GM12878 (cell line): ENCODE measurements around the gene RASGRP2. TPM values are rescaled to one million over a fixed set of nuclear protein-coding genes. Genes with fewer than 3 reads are reported as not detected.

Source experiments
- ATAC-seq: fragments of 200-7000 bp; cut with Tn5 transposase; 3 replicates; pipeline ENCODE4 v1.9.1; 2020; ENCODE audit warnings: mild to moderate bottlenecking, moderate library complexity
- BruUV-seq: library from RNA; stranded (reverse); fragments of 400-500 nt; replicated peaks from 2 replicates; lab custom pipeline; 2021; lab: Mats Ljungman, UMichigan
- CTCF ChIA-PET: fragments of 300-600 bp; sonication (Branson Sonifier 250); formaldehyde crosslinking; extraction: SDS; loops from one replicate; lab custom pipeline; 2021; ENCODE audit warnings: inconsistent platforms; lab: Yijun Ruan, JAX
- POLR2A ChIA-PET: fragments of 350-600 bp; formaldehyde crosslinking; extraction: SDS; loops from one replicate; lab custom pipeline; 2021; ENCODE audit warnings: inconsistent platforms; lab: Charles Lee
- RAD21 ChIA-PET: fragments of 300-600 bp; sonication (Branson Sonifier 250); formaldehyde crosslinking; loops from one replicate; lab custom pipeline; 2023; ENCODE audit warnings: antibody characterized with exemption; ENCODE audit not compliant: unreplicated experiment; lab: Charles Lee
- SMC1A ChIA-PET: fragments of 300-600 bp; sonication (Branson Sonifier 250); formaldehyde crosslinking; loops from one replicate; lab custom pipeline; 2023; ENCODE audit not compliant: unreplicated experiment, uncharacterized antibody; lab: Charles Lee
- DNase-seq: peaks from one replicate; pipeline ENCODE4 v3.0.0-alpha.2; 2011; ENCODE audit warnings: low read depth, low spot score
- FAIRE-seq: peaks from 3 replicates; lab custom pipeline; 2011; peaks lifted over from hg19 to GRCh38; lab: Jason Lieb, UNC
- H2AFZ ChIP-seq: 2 replicates; pipeline ENCODE4 v1.6.0; 2011; ENCODE audit warnings: low read depth, low read length, control low read depth; ENCODE audit not compliant: control insufficient read depth
- H3K27ac ChIP-seq: 2 replicates; pipeline ENCODE4 v1.5.1; 2011; ENCODE audit warnings: control low read depth; ENCODE audit not compliant: control insufficient read depth, insufficient read depth
- H3K27me3 ChIP-seq, 2 experiments: replicated peaks in 1 of 2; 2 replicates each; pipeline versions ENCODE4 v1.6.0 to v1.6.1; 2011; ENCODE audit warnings: low read length in 1 of 2; ENCODE audit not compliant: control insufficient read depth in 2 of 2, insufficient read depth in 2 of 2
- H3K36me3 ChIP-seq, 2 experiments: 2 replicates each; pipeline ENCODE4 v1.5.1; 2011; ENCODE audit warnings: low read length in 1 of 2; ENCODE audit not compliant: control insufficient read depth in 2 of 2, insufficient read depth in 2 of 2
- H3K4me1 ChIP-seq: 2 replicates; pipeline ENCODE4 v1.6.1; 2011; ENCODE audit warnings: mild to moderate bottlenecking, low read length, moderate library complexity, mixed read lengths; ENCODE audit not compliant: control insufficient read depth, insufficient read depth
- H3K4me2 ChIP-seq: 2 replicates; pipeline ENCODE4 v1.6.0; 2011; ENCODE audit warnings: control low read depth; ENCODE audit not compliant: control insufficient read depth, insufficient read depth
- H3K4me3 ChIP-seq: fragments of 200-600 bp; sonication (generic); 2 replicates; pipeline ENCODE4 v1.5.1; 2016
- H3K79me2 ChIP-seq: 2 replicates; pipeline ENCODE4 v1.6.0; 2011; ENCODE audit warnings: low read length; ENCODE audit not compliant: control insufficient read depth, insufficient read depth
- H3K9ac ChIP-seq: 2 replicates; pipeline ENCODE4 v1.8.0; 2011; ENCODE audit warnings: low read length, control low read depth, mixed read lengths; ENCODE audit not compliant: control insufficient read depth, insufficient read depth
- H3K9me3 ChIP-seq: replicated peaks from 3 replicates; pipeline ENCODE4 v1.5.1; 2011; ENCODE audit warnings: mild to moderate bottlenecking, low read length; ENCODE audit not compliant: control insufficient read depth, insufficient read depth
- H4K20me1 ChIP-seq: 2 replicates; pipeline ENCODE4 v1.6.0; 2011; ENCODE audit not compliant: control insufficient read depth, insufficient read depth
- BRCA1 ChIP-seq: IDR thresholded peaks from 2 replicates; pipeline ENCODE4 v1.6.1; 2011; ENCODE audit warnings: low read depth, low read length, improper control_type of control experiment
- CBX5 ChIP-seq: sonication (generic); IDR thresholded peaks from 2 replicates; pipeline ENCODE4 v1.6.1; 2016; ENCODE audit warnings: low read depth, moderate library complexity, mild to moderate bottlenecking, inconsistent platforms
- CREB1 ChIP-seq: IDR thresholded peaks from 2 replicates; pipeline ENCODE4 v1.6.1; 2012; ENCODE audit warnings: low read depth, mild to moderate bottlenecking, inconsistent platforms
- EGR1 ChIP-seq, 2 experiments: IDR thresholded peaks; 1 replicate in 1 of 2; 2 replicates in 1 of 2; pipeline ENCODE4 v1.6.1; 2011 to 2012; ENCODE audit warnings: low read depth in 2 of 2, low read length in 2 of 2, borderline replicate concordance in 1 of 2, mild to moderate bottlenecking in 1 of 2, moderate library complexity in 1 of 2
- EP300 ChIP-seq, 2 experiments: fragments of 150-350 bp in 1 of 2; IDR thresholded peaks; 2 replicates each; pipeline ENCODE4 v1.6.1; 2011 to 2012; ENCODE audit warnings: low read depth in 2 of 2, low read length in 2 of 2, borderline replicate concordance in 1 of 2, improper control_type of control experiment in 1 of 2, inconsistent platforms in 1 of 2; ENCODE audit not compliant: control insufficient read depth in 1 of 2
- HCFC1 ChIP-seq: fragments of 150-350 bp; IDR thresholded peaks from 2 replicates; pipeline ENCODE4 v1.6.1; 2014; ENCODE audit warnings: low read length
- KLF5 ChIP-seq: fragments of 450-650 bp; IDR thresholded peaks from 2 replicates; pipeline ENCODE4 v1.6.1; 2014; ENCODE audit warnings: mild to moderate bottlenecking; ENCODE audit not compliant: partially characterized antibody
- LARP7 ChIP-seq: fragments of 450-650 bp; IDR thresholded peaks from 2 replicates; pipeline ENCODE4 v1.6.1; 2017; ENCODE audit warnings: mild to moderate bottlenecking
- PAX8 ChIP-seq: fragments of 450-650 bp; IDR thresholded peaks from 2 replicates; pipeline ENCODE4 v1.6.1; 2017; ENCODE audit warnings: mild to moderate bottlenecking, moderate library complexity
- RAD21 ChIP-seq: IDR thresholded peaks from 2 replicates; pipeline ENCODE4 v1.6.1; 2011; ENCODE audit warnings: mild to moderate bottlenecking, low read depth, low read length, moderate library complexity; ENCODE audit not compliant: insufficient read depth
- RUNX3 ChIP-seq: IDR thresholded peaks from 2 replicates; pipeline ENCODE4 v1.6.1; 2012; ENCODE audit warnings: low read length, inconsistent platforms
- SREBF2 ChIP-seq: IDR thresholded peaks from 2 replicates; pipeline ENCODE4 v1.6.1; 2012; ENCODE audit warnings: mild to moderate bottlenecking, low read length
- SRF ChIP-seq, 2 experiments: IDR thresholded peaks; 2 replicates each; pipeline ENCODE4 v1.6.1; 2011; ENCODE audit warnings: low read depth in 2 of 2, low read length in 2 of 2, mild to moderate bottlenecking in 1 of 2, moderate library complexity in 1 of 2
- SUZ12 ChIP-seq: fragments of 200-600 bp; sonication (generic); IDR thresholded peaks from one replicate; pipeline ENCODE4 v1.6.1; 2018; ENCODE audit warnings: antibody characterized with exemption, mild to moderate bottlenecking; ENCODE audit not compliant: unreplicated experiment
- ZNF217 ChIP-seq: fragments of 450-650 bp; IDR thresholded peaks from 2 replicates; pipeline ENCODE4 v1.6.1; 2017; ENCODE audit warnings: antibody characterized with exemption, mild to moderate bottlenecking
- ZZZ3 ChIP-seq: IDR thresholded peaks from 2 replicates; pipeline ENCODE4 v1.6.1; 2011; ENCODE audit warnings: low read depth; ENCODE audit not compliant: control insufficient read depth, insufficient read length
- WGBS: methylation state at CpG from one replicate; pipeline ENCODE4 v1.1.6; 2016; ENCODE audit warnings: low lambda C conversion rate; ENCODE audit not compliant: insufficient replicate concordance, insufficient coverage; ENCODE audit errors: missing lambda C conversion rate; 5-methylcytosine and 5-hydroxymethylcytosine counted together
- in situ Hi-C: fragments of 300-500 bp; cut with MboI; formaldehyde crosslinking; loops from 9 replicates; pipeline ENCODE4 v1.14.3; 2018; ENCODE audit warnings: mixed read lengths
- intact Hi-C: fragments of 100-400 bp; cut with micrococcal nuclease; formaldehyde crosslinking; loops from one replicate; pipeline ENCODE4 v1.14.2; 2022; ENCODE audit not compliant: unreplicated experiment
- polyA plus RNA-seq, 11 experiments: library from polyadenylated mRNA; depleted of rRNA in 4 of 11; unstranded in 6 of 11; stranded (reverse) in 5 of 11; fragments of >200 nt; fragmentation: Nextera tagmentation in 4 of 11; fragmentation: Illumina TruSeq in 1 of 11; extraction: Ambion mirVana in 4 of 11; extraction: Trizol in 1 of 11; gene quantifications; 1 replicate in 1 of 11; 2 replicates in 10 of 11; pipeline versions ENCODE4 v1.2.1 to v1.2.3, GENCODE V29; 2011 to 2016; ENCODE audit warnings: inconsistent platforms in 2 of 11, missing spikeins in 2 of 11, low read depth in 1 of 11
- total RNA-seq, 4 experiments: library from RNA; depleted of rRNA in 3 of 4; stranded (reverse); fragments of >200 nt in 3 of 4; fragmentation: Illumina TruSeq in 1 of 4; extraction: Trizol in 1 of 4; gene quantifications; 2 replicates each; pipeline versions ENCODE4 v1.2.1 to v1.2.3, GENCODE V29; 2013 to 2021
- TF ChIP-seq, protein P1 (sequence below): fragments of 450-650 bp; IDR thresholded peaks from 2 replicates; pipeline ENCODE4 v1.6.1; 2017; ENCODE audit warnings: low read depth, mild to moderate bottlenecking, moderate library complexity
- TF ChIP-seq, protein P2 (sequence below): IDR thresholded peaks from 2 replicates; pipeline ENCODE4 v1.6.1; 2011; ENCODE audit warnings: low read depth, mild to moderate bottlenecking, low read length, moderate library complexity, borderline replicate concordance; ENCODE audit errors: extremely low read depth
- TF ChIP-seq, protein P3 (sequence below): IDR thresholded peaks from 2 replicates; pipeline ENCODE4 v1.6.1; 2012; ENCODE audit warnings: low read depth, low read length, improper control_type of control experiment

RASGRP2 gene
- total and polyA plus RNA-seq, 10 of the 15 experiments (the other 5 are each of a cell fraction or from before 2014, with no cell fraction given): 0.26 to 9.0 (median 5.4) TPM

DNA sequence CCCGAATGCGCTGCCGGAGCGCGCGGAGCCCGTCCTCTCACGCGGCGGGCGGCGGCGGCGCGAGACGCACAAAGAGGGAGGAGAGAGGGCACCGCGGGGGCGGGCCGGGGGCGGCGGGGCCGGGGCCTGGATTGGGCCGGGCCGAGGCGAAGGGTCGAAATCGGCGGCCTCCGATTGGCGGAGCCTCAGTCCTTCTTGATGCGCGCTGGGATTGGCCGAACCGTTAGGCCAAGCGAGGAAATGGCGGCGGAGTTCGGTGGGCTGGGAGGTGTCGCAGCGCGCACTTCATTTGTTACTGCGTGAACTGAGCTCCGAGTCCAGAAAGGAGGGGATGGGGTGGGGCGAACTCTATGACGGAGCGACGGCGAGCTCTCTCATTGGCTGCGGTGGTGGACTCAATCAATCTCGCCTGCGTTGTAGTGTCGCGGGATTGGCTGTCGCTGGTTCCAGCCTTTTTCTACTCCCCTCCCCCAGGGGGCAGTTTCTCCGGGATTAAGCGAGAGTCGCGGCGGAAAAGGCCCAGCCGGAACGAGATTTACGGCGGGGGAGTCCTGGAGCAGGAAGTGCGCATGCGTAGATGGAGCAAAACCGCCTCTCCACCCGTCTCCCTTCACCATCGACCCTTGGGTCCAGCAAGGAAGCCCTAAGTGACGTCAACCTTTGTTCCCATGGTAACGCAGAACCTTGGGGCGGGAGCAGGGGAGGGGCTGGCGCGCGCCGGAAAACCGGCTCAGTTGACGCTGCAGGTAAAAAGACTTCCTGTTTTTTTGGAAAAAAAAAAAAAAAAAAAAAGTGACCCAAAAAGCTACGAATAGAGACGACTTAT is 34.7 kb upstream of the RASGRP2 start, which contains the start of gene SF1:
Gene SF1, minus strand, starts transcription at position 70 of the 826 bp plus-strand sequence. CDS start 150 bp downstream, outside the sequence.
- Histone ChIP-seq H3K27me3 (no peaks in the 10 kb centered on the region), H4K20me1 (peaks cover 16% of the 10 kb centered on the region), H3K4me1 (peaks cover 32% of the 10 kb centered on the region), H3K4me2 (peak within 1 kb of the TSS; percentile 96), H3K9me3 (no peaks in the 10 kb centered on the region; the same call in 2 of the 3 replicates), H2AFZ (peak within 1 kb of the TSS; percentile 63), H3K27ac (peak within 1 kb of the TSS; percentile 86), H3K4me3 (peak within 1 kb of the TSS; percentile 80), H3K79me2 (peaks cover 40% of the 10 kb centered on the region), H3K9ac (peak within 1 kb of the TSS; percentile 95), H3K36me3 (peaks cover 7 to 35% of the 10 kb centered on the region in 2 experiments)
- RAD21 ChIA-PET: interaction anchor here (0.6 to 1.6 kb wide), 17 partner anchors 9 to 536 kb away, joined by 3 to 12 read pairs (median 3); partner anchors contain the start of genes ARL2, CDC42EP2, FAU and MAP4K2
- peak; percentile 93 for ATAC-seq
- CTCF ChIA-PET: interaction anchor here (0.6 to 3.3 kb wide), 12 partner anchors 10 to 339 kb away, joined by 3 to 18 read pairs (median 3); partner anchors contain the start of genes RASGRP2 and ZNHIT2
- FAIRE-seq: peak; percentile 99
- intact Hi-C loops (loop anchor here (10.0 kb wide), 1 partner anchor 336 kb away; the partner anchor contains the start of genes TM7SF2 and ZNHIT2), in situ Hi-C loops (no loop called here)
- POLR2A ChIA-PET: interaction anchor here (0.5 to 2.0 kb wide), 25 partner anchors 9 to 1605 kb away, joined by 3 to 33 read pairs (median 3); partner anchors contain the start of genes CDC42BPG, FAU, FKBP2 and MAP4K2
- BruUV-seq: no TSS peak
- DNase-seq: peak; percentile 100
- SMC1A ChIA-PET: interaction anchor here (0.7 to 1.9 kb wide), 4 partner anchors 22 to 270 kb away, joined by 3 to 7 read pairs (median 3); no protein-coding TSS in a partner anchor
- under 1% methylated on average over 62 of the region's 80 CpGs for WGBS
- peak in 1 of 2 experiments; percentile 89; a peak in 2 of 3 replicates for TF ChIP-seq EGR1 (IDR thresholded peaks at IDR 0.05; ENCODE audit: borderline replicate concordance in 1 of 2, low read depth in 2 of 2, low read length in 2 of 2)
- no peak for TF ChIP-seq ZZZ3
- no peak for TF ChIP-seq PAX8
- TF ChIP-seq EP300 (IDR thresholded peaks at IDR 0.05; ENCODE audit: borderline replicate concordance in 1 of 2, control insufficient read depth in 1 of 2, low read depth in 2 of 2, low read length in 2 of 2): peak in 1 of 2 experiments; percentile 38; a peak in 1 of 4 replicates
- TF ChIP-seq SUZ12: no peak
- TF ChIP-seq, protein P1, sequence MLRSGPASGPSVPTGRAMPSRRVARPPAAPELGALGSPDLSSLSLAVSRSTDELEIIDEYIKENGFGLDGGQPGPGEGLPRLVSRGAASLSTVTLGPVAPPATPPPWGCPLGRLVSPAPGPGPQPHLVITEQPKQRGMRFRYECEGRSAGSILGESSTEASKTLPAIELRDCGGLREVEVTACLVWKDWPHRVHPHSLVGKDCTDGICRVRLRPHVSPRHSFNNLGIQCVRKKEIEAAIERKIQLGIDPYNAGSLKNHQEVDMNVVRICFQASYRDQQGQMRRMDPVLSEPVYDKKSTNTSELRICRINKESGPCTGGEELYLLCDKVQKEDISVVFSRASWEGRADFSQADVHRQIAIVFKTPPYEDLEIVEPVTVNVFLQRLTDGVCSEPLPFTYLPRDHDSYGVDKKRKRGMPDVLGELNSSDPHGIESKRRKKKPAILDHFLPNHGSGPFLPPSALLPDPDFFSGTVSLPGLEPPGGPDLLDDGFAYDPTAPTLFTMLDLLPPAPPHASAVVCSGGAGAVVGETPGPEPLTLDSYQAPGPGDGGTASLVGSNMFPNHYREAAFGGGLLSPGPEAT: no peak
- no peak for TF ChIP-seq SREBF2
- TF ChIP-seq HCFC1: peak; percentile 20; the same call in 1 of the 2 replicates
- no peak for TF ChIP-seq LARP7
- TF ChIP-seq, protein P2, sequence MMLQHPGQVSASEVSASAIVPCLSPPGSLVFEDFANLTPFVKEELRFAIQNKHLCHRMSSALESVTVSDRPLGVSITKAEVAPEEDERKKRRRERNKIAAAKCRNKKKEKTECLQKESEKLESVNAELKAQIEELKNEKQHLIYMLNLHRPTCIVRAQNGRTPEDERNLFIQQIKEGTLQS: no peak
- TF ChIP-seq SRF (IDR thresholded peaks at IDR 0.05; ENCODE audit: low read depth in 2 of 2, low read length in 2 of 2): 0 out of 4 replicates have a peak, but pooled peaks have one; percentile 7 to 27
- peak; percentile 85 for TF ChIP-seq BRCA1
- no peak for TF ChIP-seq RUNX3
- no peak for TF ChIP-seq KLF5
- TF ChIP-seq CREB1: peak; percentile 73; the same call in 1 of the 2 replicates
- no peak for TF ChIP-seq ZNF217
- TF ChIP-seq, protein P3, sequence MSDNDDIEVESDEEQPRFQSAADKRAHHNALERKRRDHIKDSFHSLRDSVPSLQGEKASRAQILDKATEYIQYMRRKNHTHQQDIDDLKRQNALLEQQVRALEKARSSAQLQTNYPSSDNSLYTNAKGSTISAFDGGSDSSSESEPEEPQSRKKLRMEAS: no peak; the same call in 1 of the 2 replicates
- TF ChIP-seq CBX5: no peak
- no peak for TF ChIP-seq RAD21
